ELR (cell line): ENCODE measurements around the gene AMOTL1.

Experiments
- DNase-seq: peaks from one replicate; pipeline ENCODE4 v3.0.0-alpha.2; 2015; ENCODE audit warnings: low read depth

Gene AMOTL1

GRCh38 chr11:94767701-94768601 lies at the start of gene AMOTL1:
AMOTL1 (plus strand) TSS chr11:94768356; CDS start chr11:94768512, 156 bp downstream.
- peak; percentile 86 for DNase-seq

GRCh38 chr11:94719876-94720275 lies 48.3 kb upstream of the AMOTL1 start:
- DNase-seq, result no peak

- no peak for DNase-seq
Observed at GRCh38 chr11:94721565-94722292, 46.4 kb upstream of the AMOTL1 start.

GRCh38 chr11:94722735-94723134 lies 45.4 kb upstream of the AMOTL1 start:
- DNase-seq, result peak; percentile 28

GRCh38 chr11:94725097-94725496 lies 43.1 kb upstream of the AMOTL1 start:
- no peak for DNase-seq

- DNase-seq, result no peak
Observed at GRCh38 chr11:94727819-94728218, 40.3 kb upstream of the AMOTL1 start.

- DNase-seq, result peak; percentile 43
Observed at GRCh38 chr11:94728541-94728940, 39.6 kb upstream of the AMOTL1 start.

- no peak for DNase-seq
Observed at GRCh38 chr11:94728966-94729751, 39.0 kb upstream of the AMOTL1 start.

GRCh38 chr11:94730153-94730552 lies 38.0 kb upstream of the AMOTL1 start:
- peak; percentile 24 for DNase-seq

- DNase-seq, result peak; percentile 97
Observed at GRCh38 chr11:94731880-94732601, 36.1 kb upstream of the AMOTL1 start.

GRCh38 chr11:94732617-94733281 lies 35.4 kb upstream of the AMOTL1 start:
- peak; percentile 94 for DNase-seq

- peak; percentile 56 for DNase-seq
Observed at GRCh38 chr11:94734563-94735275, 33.4 kb upstream of the AMOTL1 start.

GRCh38 chr11:94735907-94736306 lies 32.2 kb upstream of the AMOTL1 start:
- DNase-seq, result no peak

- DNase-seq, result peak; percentile 86
Observed at GRCh38 chr11:94737171-94737611, 31.0 kb upstream of the AMOTL1 start.

- no peak for DNase-seq
Observed at GRCh38 chr11:94738746-94739145, 29.4 kb upstream of the AMOTL1 start.

- no peak for DNase-seq
Observed at GRCh38 chr11:94739331-94739730, 28.8 kb upstream of the AMOTL1 start.

GRCh38 chr11:94740083-94741021 lies 27.8 kb upstream of the AMOTL1 start:
- DNase-seq, result peak; percentile 64

GRCh38 chr11:94741022-94741679 lies 27.0 kb upstream of the AMOTL1 start:
- DNase-seq, result peak; percentile 80

- no peak for DNase-seq
Observed at GRCh38 chr11:94742665-94743064, 25.5 kb upstream of the AMOTL1 start.
